Natural killer cell (primary cell): ENCODE data around the gene SLCO1A2. TPM values are rescaled to one million over a fixed set of nuclear protein-coding genes. Genes with fewer than 3 reads are reported as not detected.

Experiments
- ATAC-seq, 3 donors: fragments of 150-1000 bp in 2 of 3; fragments of 200-7000 bp in 1 of 3; cut with Tn5 transposase; 1 replicate in 1 of 3; 2 replicates in 2 of 3; pipeline ENCODE4 v1.10.0; 2021; ENCODE audit warnings: mild to moderate bottlenecking in 2 of 3, moderate library complexity in 2 of 3
- DNase-seq, 2 donors: peaks; one replicate each; pipeline versions ENCODE4 v3.0.0 to v3.0.0-alpha.2; 2013 to 2021; ENCODE audit warnings: mixed read lengths in 1 of 2
- H3K27ac ChIP-seq: one replicate; pipeline ENCODE4 v1.5.1; 2013; ENCODE audit warnings: mild to moderate bottlenecking, low read length
- H3K27me3 ChIP-seq: one replicate; pipeline ENCODE4 v1.6.1; 2013; ENCODE audit warnings: low read length; ENCODE audit not compliant: control insufficient read depth, insufficient read depth
- H3K36me3 ChIP-seq: one replicate; pipeline ENCODE4 v1.6.1; 2013; ENCODE audit warnings: low read length; ENCODE audit not compliant: control insufficient read depth, insufficient read depth
- H3K4me1 ChIP-seq: one replicate; pipeline ENCODE4 v1.6.1; 2013; ENCODE audit warnings: low read length; ENCODE audit not compliant: control insufficient read depth, insufficient read depth
- H3K4me3 ChIP-seq: one replicate; pipeline ENCODE4 v1.5.1; 2013; ENCODE audit warnings: low read length
- H3K9me3 ChIP-seq: one replicate; pipeline ENCODE4 v1.6.1; 2013; ENCODE audit warnings: low read length; ENCODE audit not compliant: control insufficient read depth, insufficient read depth
- H3K27ac Mint-ChIP-seq, 2 donors: one replicate each; pipeline ENCODE4 v1.8.0; 2022; ENCODE audit warnings: mild to moderate bottlenecking in 2 of 2, mixed read lengths in 2 of 2, moderate library complexity in 1 of 2
- H3K27me3 Mint-ChIP-seq, 2 donors: one replicate each; pipeline ENCODE4 v1.8.0; 2022; ENCODE audit warnings: low read depth in 2 of 2, mixed read lengths in 2 of 2
- H3K36me3 Mint-ChIP-seq: one replicate; pipeline ENCODE4 v1.8.0; 2022; ENCODE audit warnings: mixed read lengths
- H3K4me1 Mint-ChIP-seq, 2 donors: one replicate each; pipeline ENCODE4 v1.8.0; 2022; ENCODE audit warnings: mixed read lengths in 2 of 2
- H3K4me3 Mint-ChIP-seq: one replicate; pipeline ENCODE4 v1.8.0; 2022; ENCODE audit warnings: mild to moderate bottlenecking, moderate library complexity, mixed read lengths
- H3K9me3 Mint-ChIP-seq, 2 donors: one replicate each; pipeline ENCODE4 v1.8.0; 2022; ENCODE audit warnings: mixed read lengths in 2 of 2
- CTCF ChIP-seq: fragments of 200-600 bp; IDR thresholded peaks from one replicate; pipeline ENCODE4 v1.8.0; 2022; ENCODE audit warnings: antibody characterized with exemption
- WGBS: methylation state at CpG from one replicate; pipeline ENCODE4 v1.1.7; 2013; ENCODE audit warnings: missing lambda C conversion rate; ENCODE audit not compliant: insufficient coverage; 5-methylcytosine and 5-hydroxymethylcytosine counted together
- intact Hi-C: fragments of 100-400 bp; cut with micrococcal nuclease; formaldehyde crosslinking; loops from one replicate; pipeline ENCODE4 v1.14.2; 2022
- total RNA-seq, 4 donors: library from RNA; stranded (reverse); fragments of 120-200 nt in 1 of 4; gene quantifications; one replicate each; pipeline versions ENCODE4 v1.2.3 to v1.2.4, GENCODE V29; 2013 to 2022

Gene SLCO1A2
- total RNA-seq, 3 donors from 2014 or later (not counting 1 experiment from before 2014, with no cell fraction given), result not detected

GRCh38 chr12:21223930-21224329, 110.8 kb downstream of the SLCO1A2 start:
- H3K27me3 Mint-ChIP-seq, result no peaks in the 10 kb centered on the region
- no peak overlapping the region for H3K4me3 Mint-ChIP-seq
- no peak overlapping the region for H3K27ac Mint-ChIP-seq
- ATAC-seq (no peak), DNase-seq (no peak)
- peaks cover 3 to 12% of the 10 kb centered on the region in 2 donors for H3K9me3 Mint-ChIP-seq
- Histone ChIP-seq H3K36me3 (no peaks in the 10 kb centered on the region), H3K27me3 (no peaks in the 10 kb centered on the region), H3K4me3 (no peak overlapping the region), H3K9me3 (no peaks in the 10 kb centered on the region), H3K4me1 (no peaks in the 10 kb centered on the region), H3K27ac (no peak overlapping the region)
- no peak for TF ChIP-seq CTCF
- no peaks in the 10 kb centered on the region for H3K36me3 Mint-ChIP-seq
- intact Hi-C loops, result no loop called here
- no peaks in the 10 kb centered on the region for H3K4me1 Mint-ChIP-seq

GRCh38 chr12:21221778-21222177, 112.9 kb downstream of the SLCO1A2 start:
- H3K36me3 ChIP-seq, result no peaks in the 10 kb centered on the region
- no peaks in the 10 kb centered on the region for H3K36me3 Mint-ChIP-seq
- DNase-seq (no peak), ATAC-seq (no peak)
- H3K27me3 ChIP-seq, result no peaks in the 10 kb centered on the region
- H3K4me1 Mint-ChIP-seq, result no peaks in the 10 kb centered on the region
- no peak overlapping the region for H3K4me3 Mint-ChIP-seq
- intact Hi-C loops, result no loop called here
- no peaks in the 10 kb centered on the region for H3K27me3 Mint-ChIP-seq
- H3K4me3 ChIP-seq, result no peak overlapping the region
- H3K27ac Mint-ChIP-seq, result no peak overlapping the region
- TF ChIP-seq CTCF, result no peak
- H3K9me3 ChIP-seq, result no peaks in the 10 kb centered on the region
- no peak overlapping the region for H3K27ac ChIP-seq
- no peaks in the 10 kb centered on the region for H3K4me1 ChIP-seq
- peaks cover 5 to 9% of the 10 kb centered on the region in 2 donors for H3K9me3 Mint-ChIP-seq

GRCh38 chr12:21221072-21221471, 113.6 kb downstream of the SLCO1A2 start:
- ATAC-seq (no peak), DNase-seq (no peak)
- Histone ChIP-seq H3K27ac (no peak overlapping the region), H3K4me1 (no peaks in the 10 kb centered on the region), H3K36me3 (no peaks in the 10 kb centered on the region), H3K27me3 (no peaks in the 10 kb centered on the region), H3K4me3 (no peak overlapping the region), H3K9me3 (no peaks in the 10 kb centered on the region)
- intact Hi-C loops, result no loop called here
- Mint-ChIP-seq H3K4me3 (no peak overlapping the region), H3K27me3 (no peaks in the 10 kb centered on the region), H3K27ac (no peak overlapping the region), H3K36me3 (no peaks in the 10 kb centered on the region), H3K4me1 (no peaks in the 10 kb centered on the region), H3K9me3 (peaks cover 5 to 9% of the 10 kb centered on the region in 2 donors)
- no peak for TF ChIP-seq CTCF

- Histone ChIP-seq H3K9me3 (no peaks in the 10 kb centered on the region), H3K36me3 (no peaks in the 10 kb centered on the region), H3K4me1 (no peaks in the 10 kb centered on the region), H3K4me3 (no peak overlapping the region), H3K27ac (no peak overlapping the region), H3K27me3 (no peaks in the 10 kb centered on the region)
- DNase-seq, result no peak
- intact Hi-C loops, result no loop called here
- Mint-ChIP-seq H3K27ac (no peak overlapping the region), H3K27me3 (no peaks in the 10 kb centered on the region), H3K36me3 (no peaks in the 10 kb centered on the region), H3K4me1 (no peaks in the 10 kb centered on the region), H3K4me3 (no peak overlapping the region), H3K9me3 (peaks cover 5 to 12% of the 10 kb centered on the region in 2 donors)
- TF ChIP-seq CTCF, result no peak
- 89% methylated on average over 2 of the region's 3 CpGs for WGBS
- no peak for ATAC-seq
These were observed 114.5 kb downstream of the SLCO1A2 start for GRCh38 chr12:21220266-21220665.
